CD14-positive monocyte (primary cell): Measurements from ENCODE around the gene OR1F1. TPM values are rescaled to one million over a fixed set of nuclear protein-coding genes. Genes with fewer than 3 reads are reported as not detected.

ENCODE experiments used
- DNase-seq, 3 donors: peaks; one replicate each; pipeline ENCODE4 v3.0.0-alpha.2; 2011 to 2022
- H2AFZ ChIP-seq: 2 replicates; pipeline ENCODE4 v1.6.0; 2012; ENCODE audit warnings: mild to moderate bottlenecking, low read depth, low read length, inconsistent platforms; ENCODE audit not compliant: insufficient read depth, poor library complexity, severe bottlenecking
- H3K27ac ChIP-seq, 2 donors: 1 replicate in 1 of 2; 2 replicates in 1 of 2; pipeline ENCODE4 v1.5.1; 2012 to 2013; ENCODE audit warnings: low read length in 2 of 2, control low read depth in 1 of 2, inconsistent platforms in 1 of 2, low read depth in 1 of 2, mild to moderate bottlenecking in 1 of 2
- H3K27me3 ChIP-seq, 2 donors: one replicate each; pipeline versions ENCODE4 v1.6.0 to v1.6.1; 2011 to 2013; ENCODE audit warnings: low read length in 2 of 2; ENCODE audit not compliant: control insufficient read depth in 2 of 2, insufficient read depth in 2 of 2
- H3K36me3 ChIP-seq, 2 donors: replicated peaks in 1 of 2; 1 replicate in 1 of 2; 2 replicates in 1 of 2; pipeline versions ENCODE4 v1.5.1 to v1.6.1; 2012 to 2013; ENCODE audit warnings: low read length in 2 of 2, control low read depth in 1 of 2, inconsistent platforms in 1 of 2, mild to moderate bottlenecking in 1 of 2; ENCODE audit not compliant: insufficient read depth in 2 of 2, control insufficient read depth in 1 of 2
- H3K4me1 ChIP-seq, 2 donors: 1 replicate in 1 of 2; 2 replicates in 1 of 2; pipeline versions ENCODE4 v1.5.1 to v1.6.1; 2012 to 2013; ENCODE audit warnings: low read length in 2 of 2, control low read depth in 1 of 2, inconsistent platforms in 1 of 2, mild to moderate bottlenecking in 1 of 2, moderate library complexity in 1 of 2; ENCODE audit not compliant: insufficient read depth in 2 of 2, control insufficient read depth in 1 of 2
- H3K4me2 ChIP-seq: replicated peaks from 2 replicates; pipeline ENCODE3; 2012; ENCODE audit warnings: low read length, moderate library complexity, mild to moderate bottlenecking; ENCODE audit not compliant: poor library complexity, severe bottlenecking; ENCODE audit errors: extremely low read depth
- H3K4me3 ChIP-seq, 3 experiments: fragments of 200-600 bp in 1 of 3; sonication (generic) in 1 of 3; replicated peaks in 1 of 3; 1 replicate in 2 of 3; 2 replicates in 1 of 3; pipeline ENCODE4 v1.5.1; 2011 to 2013; ENCODE audit warnings: low read length in 3 of 3, mild to moderate bottlenecking in 3 of 3, control low read depth in 2 of 3, low read depth in 2 of 3, inconsistent platforms in 1 of 3, moderate library complexity in 1 of 3
- H3K79me2 ChIP-seq: 2 replicates; pipeline ENCODE4 v1.6.0; 2012; ENCODE audit warnings: mild to moderate bottlenecking, control low read depth, inconsistent platforms, low read length, moderate library complexity; ENCODE audit not compliant: insufficient read depth
- H3K9ac ChIP-seq: 2 replicates; pipeline ENCODE4 v1.6.0; 2017; ENCODE audit warnings: low read length, mild to moderate bottlenecking; ENCODE audit not compliant: insufficient read depth, poor library complexity, severe bottlenecking
- H3K9me3 ChIP-seq, 2 donors: replicated peaks in 1 of 2; 1 replicate in 1 of 2; 2 replicates in 1 of 2; pipeline versions ENCODE4 v1.5.1 to v1.6.1; 2012 to 2013; ENCODE audit warnings: low read length in 2 of 2, control low read depth in 1 of 2; ENCODE audit not compliant: control insufficient read depth in 1 of 2, insufficient read depth in 1 of 2
- H4K20me1 ChIP-seq: 2 replicates; pipeline ENCODE4 v1.6.0; 2012; ENCODE audit warnings: mild to moderate bottlenecking, low read length, control low read depth, moderate library complexity; ENCODE audit not compliant: insufficient read depth
- H3K27ac Mint-ChIP-seq, 7 donors: one replicate each; pipeline ENCODE4 v1.8.0; 2020; ENCODE audit warnings: mild to moderate bottlenecking in 7 of 7, mixed read lengths in 7 of 7, moderate library complexity in 6 of 7, inconsistent platforms in 2 of 7
- H3K27me3 Mint-ChIP-seq, 3 donors: one replicate each; pipeline ENCODE4 v1.8.0; 2021 to 2022; ENCODE audit warnings: low read depth in 3 of 3, mild to moderate bottlenecking in 3 of 3, mixed read lengths in 3 of 3, moderate library complexity in 3 of 3, inconsistent platforms in 1 of 3
- H3K36me3 Mint-ChIP-seq, 2 donors: one replicate each; pipeline ENCODE4 v1.8.0; 2020; ENCODE audit warnings: mixed read lengths in 2 of 2, inconsistent platforms in 1 of 2, mild to moderate bottlenecking in 1 of 2
- H3K4me1 Mint-ChIP-seq: one replicate; pipeline ENCODE4 v1.8.0; 2020; ENCODE audit warnings: mild to moderate bottlenecking, mixed read lengths
- H3K4me3 Mint-ChIP-seq, 2 donors: one replicate each; pipeline ENCODE4 v1.8.0; 2020; ENCODE audit warnings: mild to moderate bottlenecking in 2 of 2, mixed read lengths in 2 of 2, moderate library complexity in 1 of 2
- H3K9me3 Mint-ChIP-seq, 7 donors: one replicate each; pipeline ENCODE4 v1.8.0; 2020 to 2022; ENCODE audit warnings: mixed read lengths in 7 of 7, mild to moderate bottlenecking in 6 of 7, moderate library complexity in 6 of 7, inconsistent platforms in 2 of 7
- CTCF ChIP-seq: fragments of 200-600 bp; IDR thresholded peaks from one replicate; pipeline ENCODE4 v1.8.0; 2022; ENCODE audit warnings: antibody characterized with exemption, mild to moderate bottlenecking
- WGBS: methylation state at CpG from one replicate; pipeline ENCODE4 v1.1.5; 2013; ENCODE audit warnings: missing lambda C conversion rate; ENCODE audit not compliant: insufficient coverage; 5-methylcytosine and 5-hydroxymethylcytosine counted together
- intact Hi-C, 2 donors: fragments of 100-400 bp; cut with micrococcal nuclease; formaldehyde crosslinking; loops; one replicate each; pipeline versions ENCODE4 v1.15.0 to v1.15.1; 2023
- polyA plus RNA-seq, 3 donors: library from polyadenylated mRNA; depleted of rRNA in 1 of 3; unstranded in 2 of 3; stranded (reverse) in 1 of 3; fragments of 300-500 nt in 2 of 3; fragments of >200 nt in 1 of 3; fragmentation: Illumina TruSeq in 2 of 3; gene quantifications; 1 replicate in 2 of 3; 2 replicates in 1 of 3; pipeline ENCODE4 v1.2.3, GENCODE V29; 2012 to 2021

Gene OR1F1
- polyA plus RNA-seq, 3 donors = not detected

GRCh38 chr16:3149193-3149530 lies 38.8 kb upstream of the OR1F1 start:
- H3K36me3 ChIP-seq = no peaks in the 10 kb centered on the region
- H3K27ac ChIP-seq = no peak overlapping the region
- H3K4me3 ChIP-seq = peak overlapping the region in 1 of 3 experiments; percentile 93
- no peaks in the 10 kb centered on the region for H4K20me1 ChIP-seq
- peaks cover 0 to 2% of the 10 kb centered on the region in 2 donors for H3K36me3 Mint-ChIP-seq
- peaks cover 29% of the 10 kb centered on the region for H3K4me1 Mint-ChIP-seq
- H3K27me3 ChIP-seq = peaks cover 4 to 32% of the 10 kb centered on the region in 2 donors
- WGBS = 96% methylated on average over 6 of the region's 6 CpGs
- peak overlapping the region; percentile 91 for H2AFZ ChIP-seq
- no peaks in the 10 kb centered on the region for H3K79me2 ChIP-seq
- H3K4me1 ChIP-seq = peaks cover 33 to 38% of the 10 kb centered on the region in 2 donors
- peaks cover 0 to 10% (median 6%) of the 10 kb centered on the region in 7 donors for H3K9me3 Mint-ChIP-seq
- no peak for TF ChIP-seq CTCF
- H3K4me2 ChIP-seq = peak overlapping the region; percentile 85
- peak overlapping the region; percentile 87 to 91 for H3K4me3 Mint-ChIP-seq
- H3K9me3 ChIP-seq = no peaks in the 10 kb centered on the region
- intact Hi-C loops = no loop called here
- peak overlapping the region; percentile 66 for H3K9ac ChIP-seq
- no peak for DNase-seq
- H3K27me3 Mint-ChIP-seq = peaks cover 28 to 47% (median 44%) of the 10 kb centered on the region in 3 donors
- H3K27ac Mint-ChIP-seq = no peak overlapping the region

- Histone ChIP-seq H3K9ac (peak overlapping the region; percentile 66), H2AFZ (peak overlapping the region; percentile 91), H4K20me1 (no peaks in the 10 kb centered on the region), H3K9me3 (no peaks in the 10 kb centered on the region), H3K27ac (peak overlapping the region; percentile 51 to 53), H3K4me3 (peak overlapping the region; percentile 65 to 93 (median 74)), H3K36me3 (no peaks in the 10 kb centered on the region), H3K27me3 (peaks cover 4 to 35% of the 10 kb centered on the region in 2 donors), H3K4me2 (peak overlapping the region; percentile 85), H3K79me2 (no peaks in the 10 kb centered on the region), H3K4me1 (peaks cover 33 to 38% of the 10 kb centered on the region in 2 donors)
- H3K4me1 Mint-ChIP-seq = peaks cover 29% of the 10 kb centered on the region
- 1% methylated on average over 28 of the region's 41 CpGs for WGBS
- H3K4me3 Mint-ChIP-seq = peak overlapping the region; percentile 87 to 91
- intact Hi-C loops = loop anchor here in 1 of 2 donors (2.0 to 10.0 kb wide), 3 partner anchors 15 to 305 kb away; partner anchors contain the start of gene ZNF213
- peaks cover 0 to 2% of the 10 kb centered on the region in 2 donors for H3K36me3 Mint-ChIP-seq
- peaks cover 32 to 53% (median 46%) of the 10 kb centered on the region in 3 donors for H3K27me3 Mint-ChIP-seq
- H3K27ac Mint-ChIP-seq = peak overlapping the region; percentile 48 to 88 (median 80)
- H3K9me3 Mint-ChIP-seq = peaks cover 0 to 10% (median 7%) of the 10 kb centered on the region in 7 donors
- peak; percentile 60 to 71 (median 66) for DNase-seq
- peak; percentile 52 for TF ChIP-seq CTCF
Measured at GRCh38 chr16:3149630-3150345, 38.2 kb upstream of the OR1F1 start.
